CD14-positive monocyte (primary cell): Measurements from ENCODE around the gene SLC25A42. TPM values are rescaled to one million over a fixed set of nuclear protein-coding genes. Genes with fewer than 3 reads are reported as not detected.

ENCODE experiments used
- DNase-seq, 3 donors: peaks; one replicate each; pipeline ENCODE4 v3.0.0-alpha.2; 2011 to 2022
- H2AFZ ChIP-seq: 2 replicates; pipeline ENCODE4 v1.6.0; 2012; ENCODE audit warnings: mild to moderate bottlenecking, low read depth, low read length, inconsistent platforms; ENCODE audit not compliant: insufficient read depth, poor library complexity, severe bottlenecking
- H3K27ac ChIP-seq, 2 donors: 1 replicate in 1 of 2; 2 replicates in 1 of 2; pipeline ENCODE4 v1.5.1; 2012 to 2013; ENCODE audit warnings: low read length in 2 of 2, control low read depth in 1 of 2, inconsistent platforms in 1 of 2, low read depth in 1 of 2, mild to moderate bottlenecking in 1 of 2
- H3K27me3 ChIP-seq, 2 donors: one replicate each; pipeline versions ENCODE4 v1.6.0 to v1.6.1; 2011 to 2013; ENCODE audit warnings: low read length in 2 of 2; ENCODE audit not compliant: control insufficient read depth in 2 of 2, insufficient read depth in 2 of 2
- H3K36me3 ChIP-seq, 2 donors: replicated peaks in 1 of 2; 1 replicate in 1 of 2; 2 replicates in 1 of 2; pipeline versions ENCODE4 v1.5.1 to v1.6.1; 2012 to 2013; ENCODE audit warnings: low read length in 2 of 2, control low read depth in 1 of 2, inconsistent platforms in 1 of 2, mild to moderate bottlenecking in 1 of 2; ENCODE audit not compliant: insufficient read depth in 2 of 2, control insufficient read depth in 1 of 2
- H3K4me1 ChIP-seq, 2 donors: 1 replicate in 1 of 2; 2 replicates in 1 of 2; pipeline versions ENCODE4 v1.5.1 to v1.6.1; 2012 to 2013; ENCODE audit warnings: low read length in 2 of 2, control low read depth in 1 of 2, inconsistent platforms in 1 of 2, mild to moderate bottlenecking in 1 of 2, moderate library complexity in 1 of 2; ENCODE audit not compliant: insufficient read depth in 2 of 2, control insufficient read depth in 1 of 2
- H3K4me2 ChIP-seq: replicated peaks from 2 replicates; pipeline ENCODE3; 2012; ENCODE audit warnings: low read length, moderate library complexity, mild to moderate bottlenecking; ENCODE audit not compliant: poor library complexity, severe bottlenecking; ENCODE audit errors: extremely low read depth
- H3K4me3 ChIP-seq, 3 experiments: fragments of 200-600 bp in 1 of 3; sonication (generic) in 1 of 3; replicated peaks in 1 of 3; 1 replicate in 2 of 3; 2 replicates in 1 of 3; pipeline ENCODE4 v1.5.1; 2011 to 2013; ENCODE audit warnings: low read length in 3 of 3, mild to moderate bottlenecking in 3 of 3, control low read depth in 2 of 3, low read depth in 2 of 3, inconsistent platforms in 1 of 3, moderate library complexity in 1 of 3
- H3K79me2 ChIP-seq: 2 replicates; pipeline ENCODE4 v1.6.0; 2012; ENCODE audit warnings: mild to moderate bottlenecking, control low read depth, inconsistent platforms, low read length, moderate library complexity; ENCODE audit not compliant: insufficient read depth
- H3K9ac ChIP-seq: 2 replicates; pipeline ENCODE4 v1.6.0; 2017; ENCODE audit warnings: low read length, mild to moderate bottlenecking; ENCODE audit not compliant: insufficient read depth, poor library complexity, severe bottlenecking
- H3K9me3 ChIP-seq, 2 donors: replicated peaks in 1 of 2; 1 replicate in 1 of 2; 2 replicates in 1 of 2; pipeline versions ENCODE4 v1.5.1 to v1.6.1; 2012 to 2013; ENCODE audit warnings: low read length in 2 of 2, control low read depth in 1 of 2; ENCODE audit not compliant: control insufficient read depth in 1 of 2, insufficient read depth in 1 of 2
- H4K20me1 ChIP-seq: 2 replicates; pipeline ENCODE4 v1.6.0; 2012; ENCODE audit warnings: mild to moderate bottlenecking, low read length, control low read depth, moderate library complexity; ENCODE audit not compliant: insufficient read depth
- H3K27ac Mint-ChIP-seq, 7 donors: one replicate each; pipeline ENCODE4 v1.8.0; 2020; ENCODE audit warnings: mild to moderate bottlenecking in 7 of 7, mixed read lengths in 7 of 7, moderate library complexity in 6 of 7, inconsistent platforms in 2 of 7
- H3K27me3 Mint-ChIP-seq, 3 donors: one replicate each; pipeline ENCODE4 v1.8.0; 2021 to 2022; ENCODE audit warnings: low read depth in 3 of 3, mild to moderate bottlenecking in 3 of 3, mixed read lengths in 3 of 3, moderate library complexity in 3 of 3, inconsistent platforms in 1 of 3
- H3K36me3 Mint-ChIP-seq, 2 donors: one replicate each; pipeline ENCODE4 v1.8.0; 2020; ENCODE audit warnings: mixed read lengths in 2 of 2, inconsistent platforms in 1 of 2, mild to moderate bottlenecking in 1 of 2
- H3K4me1 Mint-ChIP-seq: one replicate; pipeline ENCODE4 v1.8.0; 2020; ENCODE audit warnings: mild to moderate bottlenecking, mixed read lengths
- H3K4me3 Mint-ChIP-seq, 2 donors: one replicate each; pipeline ENCODE4 v1.8.0; 2020; ENCODE audit warnings: mild to moderate bottlenecking in 2 of 2, mixed read lengths in 2 of 2, moderate library complexity in 1 of 2
- H3K9me3 Mint-ChIP-seq, 7 donors: one replicate each; pipeline ENCODE4 v1.8.0; 2020 to 2022; ENCODE audit warnings: mixed read lengths in 7 of 7, mild to moderate bottlenecking in 6 of 7, moderate library complexity in 6 of 7, inconsistent platforms in 2 of 7
- WGBS: methylation state at CpG from one replicate; pipeline ENCODE4 v1.1.5; 2013; ENCODE audit warnings: missing lambda C conversion rate; ENCODE audit not compliant: insufficient coverage; 5-methylcytosine and 5-hydroxymethylcytosine counted together
- intact Hi-C, 2 donors: fragments of 100-400 bp; cut with micrococcal nuclease; formaldehyde crosslinking; loops; one replicate each; pipeline versions ENCODE4 v1.15.0 to v1.15.1; 2023
- polyA plus RNA-seq, 3 donors: library from polyadenylated mRNA; depleted of rRNA in 1 of 3; unstranded in 2 of 3; stranded (reverse) in 1 of 3; fragments of 300-500 nt in 2 of 3; fragments of >200 nt in 1 of 3; fragmentation: Illumina TruSeq in 2 of 3; gene quantifications; 1 replicate in 2 of 3; 2 replicates in 1 of 3; pipeline ENCODE4 v1.2.3, GENCODE V29; 2012 to 2021
- TF ChIP-seq, protein P1 (sequence below): fragments of 200-600 bp; IDR thresholded peaks from one replicate; pipeline ENCODE4 v1.8.0; 2022; ENCODE audit warnings: antibody characterized with exemption, mild to moderate bottlenecking

The SLC25A42 gene
- polyA plus RNA-seq, 3 donors: 0.68 to 3.1 (median 1.1) TPM

DNA sequence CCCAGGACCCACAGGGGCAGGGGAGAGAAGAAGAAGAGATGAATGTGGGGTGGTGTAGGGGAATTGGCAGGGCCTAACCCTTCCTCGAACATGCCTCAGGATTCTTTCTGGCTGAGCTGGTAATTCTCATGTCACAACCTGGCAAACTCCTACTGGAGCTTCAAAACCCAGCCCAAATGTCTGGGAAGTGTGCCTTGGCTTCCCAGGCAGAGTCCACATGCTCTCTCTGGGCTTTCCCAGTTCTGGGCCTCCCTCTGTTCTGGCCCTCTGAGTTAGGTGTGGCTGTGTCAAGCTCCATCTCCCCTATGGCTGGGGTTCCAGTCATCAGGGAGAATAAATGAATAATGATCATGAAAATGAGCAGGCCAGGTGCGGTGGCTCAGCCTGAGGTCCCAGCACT is 85.6 kb downstream of the SLC25A42 start:
- intact Hi-C loops: loop anchor here (5.0 kb wide), 2 partner anchors 78 to 343 kb away; no protein-coding TSS in a partner anchor

DNA sequence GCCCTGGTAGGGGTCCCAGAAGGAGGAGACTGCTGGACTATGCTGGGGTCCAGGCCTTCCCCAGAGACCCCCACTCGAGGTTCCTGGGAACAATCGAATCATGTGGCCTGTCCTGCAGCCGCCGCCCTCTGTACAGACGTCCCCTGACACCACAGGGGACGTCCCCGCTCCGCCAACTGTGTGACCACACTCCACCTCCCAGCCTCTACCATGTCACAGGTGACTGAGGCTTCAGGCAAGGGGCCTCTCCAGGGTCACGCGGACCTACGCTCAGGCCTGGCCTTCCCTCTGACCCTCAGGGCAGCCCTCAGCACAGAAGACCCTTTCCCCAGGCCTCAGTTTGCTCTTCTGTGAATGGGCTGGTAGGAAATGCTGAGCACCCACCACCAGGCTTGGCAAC is 87.6 kb downstream of the SLC25A42 start:
- H3K9me3 ChIP-seq: no peaks in the 10 kb centered on the region
- H3K36me3 ChIP-seq: peaks cover 14 to 27% of the 10 kb centered on the region in 2 donors
- Mint-ChIP-seq H3K36me3 (peaks cover 32 to 41% of the 10 kb centered on the region in 2 donors), H3K4me1 (no peaks in the 10 kb centered on the region), H3K27me3 (peaks cover 0 to 1% (median 0%) of the 10 kb centered on the region in 3 donors), H3K27ac (no peak overlapping the region), H3K9me3 (peaks cover 0 to 13% (median 3%) of the 10 kb centered on the region in 7 donors), H3K4me3 (no peak overlapping the region)
- no peak for DNase-seq
- H3K27me3 ChIP-seq: no peaks in the 10 kb centered on the region
- TF ChIP-seq, protein P1, sequence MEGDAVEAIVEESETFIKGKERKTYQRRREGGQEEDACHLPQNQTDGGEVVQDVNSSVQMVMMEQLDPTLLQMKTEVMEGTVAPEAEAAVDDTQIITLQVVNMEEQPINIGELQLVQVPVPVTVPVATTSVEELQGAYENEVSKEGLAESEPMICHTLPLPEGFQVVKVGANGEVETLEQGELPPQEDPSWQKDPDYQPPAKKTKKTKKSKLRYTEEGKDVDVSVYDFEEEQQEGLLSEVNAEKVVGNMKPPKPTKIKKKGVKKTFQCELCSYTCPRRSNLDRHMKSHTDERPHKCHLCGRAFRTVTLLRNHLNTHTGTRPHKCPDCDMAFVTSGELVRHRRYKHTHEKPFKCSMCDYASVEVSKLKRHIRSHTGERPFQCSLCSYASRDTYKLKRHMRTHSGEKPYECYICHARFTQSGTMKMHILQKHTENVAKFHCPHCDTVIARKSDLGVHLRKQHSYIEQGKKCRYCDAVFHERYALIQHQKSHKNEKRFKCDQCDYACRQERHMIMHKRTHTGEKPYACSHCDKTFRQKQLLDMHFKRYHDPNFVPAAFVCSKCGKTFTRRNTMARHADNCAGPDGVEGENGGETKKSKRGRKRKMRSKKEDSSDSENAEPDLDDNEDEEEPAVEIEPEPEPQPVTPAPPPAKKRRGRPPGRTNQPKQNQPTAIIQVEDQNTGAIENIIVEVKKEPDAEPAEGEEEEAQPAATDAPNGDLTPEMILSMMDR: no peak
- no peak overlapping the region for H2AFZ ChIP-seq
- H3K79me2 ChIP-seq: no peaks in the 10 kb centered on the region
- no peak overlapping the region for H3K27ac ChIP-seq
- H3K4me1 ChIP-seq: no peaks in the 10 kb centered on the region
- intact Hi-C loops: no loop called here
- H3K4me3 ChIP-seq: no peak overlapping the region
- H3K9ac ChIP-seq: no peak overlapping the region
- no peak overlapping the region for H3K4me2 ChIP-seq
- H4K20me1 ChIP-seq: no peaks in the 10 kb centered on the region
- 91% methylated on average over 4 of the region's 11 CpGs for WGBS

More for the DNA sequence above, 85.6 kb downstream of the SLC25A42 start:
- H3K9me3 ChIP-seq: no peaks in the 10 kb centered on the region
- H3K4me1 ChIP-seq: peaks cover 3 to 6% of the 10 kb centered on the region in 2 donors
- H3K27me3 ChIP-seq: no peaks in the 10 kb centered on the region
- no peak for DNase-seq
- Mint-ChIP-seq H3K36me3 (peaks cover 22 to 30% of the 10 kb centered on the region in 2 donors), H3K4me1 (no peaks in the 10 kb centered on the region), H3K9me3 (peaks cover 0 to 5% (median 3%) of the 10 kb centered on the region in 7 donors), H3K4me3 (no peak overlapping the region), H3K27me3 (peaks cover 0 to 1% (median 0%) of the 10 kb centered on the region in 3 donors), H3K27ac (peak overlapping the region in 1 of 7 donors; percentile 68)
- H3K9ac ChIP-seq: no peak overlapping the region
- WGBS: no CpG with 5 or more reads among the region's 2 CpGs
- H4K20me1 ChIP-seq: no peaks in the 10 kb centered on the region
- no peaks in the 10 kb centered on the region for H3K79me2 ChIP-seq
- no peak overlapping the region for H3K4me2 ChIP-seq
- H3K27ac ChIP-seq: no peak overlapping the region
- TF ChIP-seq, protein P1: no peak
- H3K4me3 ChIP-seq: no peak overlapping the region
- no peak overlapping the region for H2AFZ ChIP-seq
- peaks cover 16 to 28% of the 10 kb centered on the region in 2 donors for H3K36me3 ChIP-seq
